Measurements from ENCODE around the gene FTCD. TPM values are rescaled to one million over a fixed set of nuclear protein-coding genes. Genes with fewer than 3 reads are reported as not detected.

Gene FTCD
- total and polyA plus RNA-seq, 2 donors (not counting 3 experiments of a cell fraction or from before 2014, with no cell fraction given): 0.06 to 1.2 TPM

DNA sequence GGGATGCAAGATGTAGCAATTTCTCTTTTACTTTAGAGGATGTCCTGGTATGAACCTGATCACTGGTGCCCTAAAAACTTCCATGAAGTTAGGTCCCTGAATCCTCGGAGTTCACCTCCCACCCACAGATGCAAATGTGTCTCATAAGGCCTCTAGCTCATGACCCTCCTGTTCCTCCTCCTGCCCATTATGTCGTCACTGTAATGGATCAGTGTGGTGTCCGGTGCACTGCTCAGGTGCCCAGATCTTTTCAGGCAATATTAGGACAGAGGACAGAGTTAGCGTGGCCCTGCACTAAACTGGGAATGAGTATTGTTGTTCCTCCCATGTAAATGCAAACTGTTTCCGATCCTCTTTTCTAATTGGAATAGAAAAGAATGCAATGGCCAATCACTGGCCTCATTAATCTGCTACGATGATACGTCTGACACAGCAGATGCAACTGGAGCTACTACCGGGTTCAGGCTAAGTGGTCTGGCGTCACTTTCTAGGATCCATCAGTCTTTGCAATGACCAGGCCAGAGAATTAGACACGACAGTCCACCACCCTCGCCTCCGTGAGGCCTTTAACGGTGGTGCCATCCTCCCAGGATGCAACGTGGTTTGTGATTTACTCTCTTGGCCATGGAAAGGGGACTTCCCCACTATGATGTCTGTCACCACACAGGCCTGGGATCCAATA lies 60.8 kb downstream of the FTCD start:
- no peaks in the 10 kb centered on the region for H3K79me2 ChIP-seq (ENCODE audit: control insufficient read depth, insufficient read depth, low read length)
- no peaks in the 10 kb centered on the region for H4K20me1 ChIP-seq (replicated peaks; ENCODE audit: control insufficient read depth, extremely low read depth, insufficient read depth, low read length)
- H3K9me3 ChIP-seq (replicated peaks; ENCODE audit: control insufficient read depth, insufficient read depth, low read length): no peaks in the 10 kb centered on the region
- intact Hi-C loops (cut with micrococcal nuclease): loop anchor here (5.0 kb wide), 1 partner anchor 122 kb away; no protein-coding TSS in a partner anchor
- BruUV-seq (replicated peaks): no TSS peak
- H3K27ac ChIP-seq (ENCODE audit: insufficient read depth, low read depth, low read length): no peak overlapping the region
- H3K27me3 ChIP-seq (ENCODE audit: control insufficient read depth in 2 of 2, insufficient read depth in 2 of 2, low read length in 2 of 2): peaks cover 8 to 11% of the 10 kb centered on the region in 2 experiments
- no peak overlapping the region for H3K9ac ChIP-seq (replicated peaks; ENCODE audit: extremely low read depth, insufficient read depth, low read length)
- no peak for DNase-seq (ENCODE audit: low read depth, low spot score)
- CTCF ChIA-PET: no interaction called here
- TF ChIP-seq JUN (IDR thresholded peaks at IDR 0.05; ENCODE audit: borderline replicate concordance, insufficient read depth, insufficient read length, low read depth) (no peak), POLR2AphosphoS5 (IDR thresholded peaks at IDR 0.05; ENCODE audit: insufficient read depth, low read depth, low read length) (no peak), EZH2 (IDR thresholded peaks at IDR 0.05; ENCODE audit: borderline replicate concordance, low read depth, low read length, severe bottlenecking) (no peak), FOS (IDR thresholded peaks at IDR 0.05; ENCODE audit: borderline replicate concordance, insufficient read depth, low read length) (no peak), POLR2A (IDR thresholded peaks at IDR 0.05; ENCODE audit: low read depth, low read length) (no peak), GATA2 (IDR thresholded peaks at IDR 0.05; ENCODE audit: insufficient read depth, insufficient read length, low read depth, low read length) (no peak), MYC (IDR thresholded peaks at IDR 0.05; ENCODE audit: low read depth, low read length) (no peak)
- TF ChIP-seq, protein P1, sequence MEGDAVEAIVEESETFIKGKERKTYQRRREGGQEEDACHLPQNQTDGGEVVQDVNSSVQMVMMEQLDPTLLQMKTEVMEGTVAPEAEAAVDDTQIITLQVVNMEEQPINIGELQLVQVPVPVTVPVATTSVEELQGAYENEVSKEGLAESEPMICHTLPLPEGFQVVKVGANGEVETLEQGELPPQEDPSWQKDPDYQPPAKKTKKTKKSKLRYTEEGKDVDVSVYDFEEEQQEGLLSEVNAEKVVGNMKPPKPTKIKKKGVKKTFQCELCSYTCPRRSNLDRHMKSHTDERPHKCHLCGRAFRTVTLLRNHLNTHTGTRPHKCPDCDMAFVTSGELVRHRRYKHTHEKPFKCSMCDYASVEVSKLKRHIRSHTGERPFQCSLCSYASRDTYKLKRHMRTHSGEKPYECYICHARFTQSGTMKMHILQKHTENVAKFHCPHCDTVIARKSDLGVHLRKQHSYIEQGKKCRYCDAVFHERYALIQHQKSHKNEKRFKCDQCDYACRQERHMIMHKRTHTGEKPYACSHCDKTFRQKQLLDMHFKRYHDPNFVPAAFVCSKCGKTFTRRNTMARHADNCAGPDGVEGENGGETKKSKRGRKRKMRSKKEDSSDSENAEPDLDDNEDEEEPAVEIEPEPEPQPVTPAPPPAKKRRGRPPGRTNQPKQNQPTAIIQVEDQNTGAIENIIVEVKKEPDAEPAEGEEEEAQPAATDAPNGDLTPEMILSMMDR (IDR thresholded peaks at IDR 0.05; ENCODE audit: extremely low read depth in 1 of 2, insufficient read depth in 1 of 2, low read depth in 1 of 2, low read length in 2 of 2): no peak
- TF ChIP-seq, protein P2, sequence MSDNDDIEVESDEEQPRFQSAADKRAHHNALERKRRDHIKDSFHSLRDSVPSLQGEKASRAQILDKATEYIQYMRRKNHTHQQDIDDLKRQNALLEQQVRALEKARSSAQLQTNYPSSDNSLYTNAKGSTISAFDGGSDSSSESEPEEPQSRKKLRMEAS (IDR thresholded peaks at IDR 0.05; ENCODE audit: insufficient read depth, insufficient read length): no peak
- no peaks in the 10 kb centered on the region for H3K36me3 ChIP-seq (ENCODE audit: control insufficient read depth in 2 of 2, extremely low read depth in 1 of 2, insufficient read depth in 2 of 2, low read length in 2 of 2)
- dilution Hi-C loops (cut with MboI; ENCODE audit: extremely low pct_ligation_motif_present, low sequenced_read_pairs): no loop called here
- no peak for FAIRE-seq
- no peak overlapping the region for H3K4me2 ChIP-seq (ENCODE audit: insufficient read depth, low read length)
- H3K4me3 ChIP-seq (replicated peaks in 1 of 3; ENCODE audit: insufficient read depth in 1 of 3, low read depth in 1 of 3, low read length in 3 of 3): no peak overlapping the region
- POLR2A ChIA-PET: no interaction called here
- no peak overlapping the region for H2AFZ ChIP-seq (ENCODE audit: low read depth, low read length)
- H3K4me1 ChIP-seq (ENCODE audit: control insufficient read depth, extremely low read depth, insufficient read depth, low read length): no peaks in the 10 kb centered on the region
- no peaks in the 10 kb centered on the region for H3K9me1 ChIP-seq (replicated peaks; ENCODE audit: control insufficient read depth, extremely low read depth, insufficient read depth, low read length)

All from endothelial cell of umbilical vein (primary cell).